ENCODE data around the gene SULT1A3. TPM values are rescaled to one million over a fixed set of nuclear protein-coding genes. Genes with fewer than 3 reads are reported as not detected.
A peak's percentile ranks its signal among the peaks of the same experiment; 100 is the strongest.

Gene SULT1A3
- total RNA-seq, 1 donor from 2014 or later = 31.2 TPM

DNA sequence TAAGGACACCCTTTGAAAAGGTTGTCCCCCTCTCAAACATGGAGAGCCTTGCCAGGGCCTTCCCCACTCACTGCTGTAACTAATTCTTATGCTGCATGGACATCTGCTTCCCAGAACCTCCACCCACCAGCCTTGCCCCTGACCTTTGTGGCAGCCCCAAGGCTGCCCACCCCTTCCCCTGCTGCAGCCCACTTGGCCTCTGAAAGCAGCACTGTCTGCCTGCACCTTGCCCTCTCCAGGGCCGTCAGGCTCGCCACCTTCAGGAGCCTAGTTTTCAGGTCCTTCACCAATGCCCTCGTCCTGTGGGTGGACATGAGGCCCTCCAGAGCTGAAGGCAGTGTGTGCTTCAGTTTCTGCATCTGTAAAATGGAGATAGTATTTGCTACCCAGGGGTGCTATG is 18.3 kb upstream of the SULT1A3 start:
- Mint-ChIP-seq H3K27me3 (ENCODE audit: low read depth) (peaks cover 8% of the 10 kb centered on the region), H3K4me3 (no peak overlapping the region), H3K9me3 (no peaks in the 10 kb centered on the region), H3K4me1 (peaks cover 11% of the 10 kb centered on the region), H3K36me3 (no peaks in the 10 kb centered on the region), H3K27ac (no peak overlapping the region)
- DNase-seq (ENCODE audit: low spot score in 2 of 2, unreplicated experiment in 2 of 2) = no peak
- TF ChIP-seq, protein P1, sequence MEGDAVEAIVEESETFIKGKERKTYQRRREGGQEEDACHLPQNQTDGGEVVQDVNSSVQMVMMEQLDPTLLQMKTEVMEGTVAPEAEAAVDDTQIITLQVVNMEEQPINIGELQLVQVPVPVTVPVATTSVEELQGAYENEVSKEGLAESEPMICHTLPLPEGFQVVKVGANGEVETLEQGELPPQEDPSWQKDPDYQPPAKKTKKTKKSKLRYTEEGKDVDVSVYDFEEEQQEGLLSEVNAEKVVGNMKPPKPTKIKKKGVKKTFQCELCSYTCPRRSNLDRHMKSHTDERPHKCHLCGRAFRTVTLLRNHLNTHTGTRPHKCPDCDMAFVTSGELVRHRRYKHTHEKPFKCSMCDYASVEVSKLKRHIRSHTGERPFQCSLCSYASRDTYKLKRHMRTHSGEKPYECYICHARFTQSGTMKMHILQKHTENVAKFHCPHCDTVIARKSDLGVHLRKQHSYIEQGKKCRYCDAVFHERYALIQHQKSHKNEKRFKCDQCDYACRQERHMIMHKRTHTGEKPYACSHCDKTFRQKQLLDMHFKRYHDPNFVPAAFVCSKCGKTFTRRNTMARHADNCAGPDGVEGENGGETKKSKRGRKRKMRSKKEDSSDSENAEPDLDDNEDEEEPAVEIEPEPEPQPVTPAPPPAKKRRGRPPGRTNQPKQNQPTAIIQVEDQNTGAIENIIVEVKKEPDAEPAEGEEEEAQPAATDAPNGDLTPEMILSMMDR (IDR thresholded peaks at IDR 0.05; ENCODE audit: unreplicated experiment) = no peak

DNA sequence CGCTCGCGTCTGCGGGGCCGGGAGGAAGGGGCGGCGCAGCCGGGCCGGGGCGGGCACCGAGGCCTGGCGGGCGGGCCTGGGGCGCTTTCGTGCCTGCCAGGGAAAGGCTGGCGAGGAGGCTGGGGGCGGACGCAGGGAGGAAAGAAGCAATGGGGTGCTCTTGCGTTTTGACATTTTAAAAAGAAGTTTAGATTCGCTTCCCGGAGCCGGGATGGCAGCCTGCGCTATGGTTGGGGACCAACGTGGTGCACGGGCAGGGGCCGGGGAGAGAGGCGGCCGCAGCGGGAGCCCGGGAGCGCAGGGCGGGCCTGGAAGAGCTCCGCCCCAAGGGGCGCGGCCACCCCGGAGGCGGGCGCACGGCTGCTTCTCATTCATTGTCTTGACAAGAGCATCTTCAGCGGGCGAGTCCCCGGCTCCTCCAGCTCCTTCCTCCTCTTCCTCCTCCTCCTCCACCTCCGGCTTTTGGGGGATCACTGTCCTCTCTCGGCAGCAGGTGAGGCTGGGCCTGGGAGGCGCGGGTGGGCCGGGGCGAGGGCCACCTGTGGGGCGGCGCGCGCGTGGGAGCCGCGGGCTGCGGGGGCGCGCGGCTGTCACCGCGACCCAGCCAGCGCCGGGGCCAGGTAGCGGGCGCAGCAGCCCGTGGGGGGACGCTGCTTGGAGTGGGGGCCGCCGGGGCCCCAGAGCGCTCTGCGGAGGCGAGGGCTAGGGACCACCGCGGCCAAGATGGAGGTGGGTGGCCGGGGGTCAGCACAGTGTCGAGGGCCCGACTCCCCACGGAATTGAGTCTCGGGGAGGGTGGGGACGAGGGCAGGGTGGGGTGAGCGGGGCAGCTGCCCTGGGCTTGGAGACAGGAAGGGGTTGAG is 15.6 kb upstream of the SULT1A3 start, which contains the start of gene CORO1A:
Gene CORO1A (plus strand): TSS at position 370 of the 863 bp plus-strand sequence. CDS start 1,608 bp downstream, outside the sequence.
- DNase-seq (ENCODE audit: low spot score in 2 of 2, unreplicated experiment in 2 of 2) = peak; percentile 78 to 86
- H3K36me3 Mint-ChIP-seq = no peaks in the 10 kb centered on the region
- H3K9me3 Mint-ChIP-seq = no peaks in the 10 kb centered on the region
- H3K27ac Mint-ChIP-seq = peak within 1 kb of the TSS; percentile 64
- TF ChIP-seq, protein P1 (IDR thresholded peaks at IDR 0.05; ENCODE audit: unreplicated experiment) = no peak
- peak within 1 kb of the TSS; percentile 77 for H3K4me3 Mint-ChIP-seq
- peaks cover 8% of the 10 kb centered on the region for H3K27me3 Mint-ChIP-seq (ENCODE audit: low read depth)
- peaks cover 14% of the 10 kb centered on the region for H3K4me1 Mint-ChIP-seq

DNA sequence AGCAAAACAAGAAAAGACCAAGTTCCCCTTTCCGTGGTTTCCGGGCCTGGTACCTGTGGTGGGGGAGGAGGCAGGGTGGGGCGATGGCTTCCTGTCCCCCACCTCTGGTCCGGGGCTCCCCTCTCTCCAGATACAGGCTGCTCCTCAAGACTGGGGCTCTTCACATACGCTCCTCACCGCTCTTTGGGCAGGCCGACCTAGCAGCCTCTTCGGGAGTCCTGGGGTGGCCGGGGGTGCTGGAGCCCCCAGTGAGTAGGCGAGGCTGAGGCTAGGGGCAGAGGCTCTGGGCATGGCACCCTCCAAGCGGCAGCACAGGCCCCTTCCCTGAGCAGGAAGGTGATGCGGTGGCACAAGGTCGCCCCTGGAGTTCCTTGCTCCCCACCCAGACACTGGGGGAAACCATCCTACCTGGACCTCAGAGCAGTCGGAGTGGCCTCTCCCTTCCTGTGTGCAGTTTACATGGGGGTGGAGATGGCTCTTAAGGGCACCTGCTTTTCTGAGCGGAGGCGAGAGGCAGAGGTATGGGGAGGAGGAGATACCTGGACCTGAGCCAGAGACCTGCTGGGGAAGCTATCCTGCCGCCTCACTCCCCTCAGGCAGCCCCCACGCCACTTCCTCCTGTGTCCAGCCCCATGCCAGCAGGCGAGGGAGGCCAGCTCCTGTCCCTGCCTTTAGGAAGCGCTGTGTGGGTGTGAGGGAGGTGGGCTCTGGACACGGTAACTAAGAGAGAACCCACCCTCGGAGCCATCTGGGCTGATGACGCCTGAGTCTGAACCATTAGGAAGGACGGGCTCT is 14.8 kb upstream of the SULT1A3 start:
- H3K27me3 Mint-ChIP-seq (ENCODE audit: low read depth) = peaks cover 8% of the 10 kb centered on the region
- TF ChIP-seq, protein P1 (IDR thresholded peaks at IDR 0.05; ENCODE audit: unreplicated experiment) = no peak
- peak overlapping the region; percentile 30 for H3K27ac Mint-ChIP-seq
- H3K9me3 Mint-ChIP-seq = no peaks in the 10 kb centered on the region
- DNase-seq (ENCODE audit: low spot score in 2 of 2, unreplicated experiment in 2 of 2) = peak; percentile 30 to 61
- no peaks in the 10 kb centered on the region for H3K36me3 Mint-ChIP-seq
- H3K4me1 Mint-ChIP-seq = peaks cover 14% of the 10 kb centered on the region
- H3K4me3 Mint-ChIP-seq = peak overlapping the region; percentile 54

DNA sequence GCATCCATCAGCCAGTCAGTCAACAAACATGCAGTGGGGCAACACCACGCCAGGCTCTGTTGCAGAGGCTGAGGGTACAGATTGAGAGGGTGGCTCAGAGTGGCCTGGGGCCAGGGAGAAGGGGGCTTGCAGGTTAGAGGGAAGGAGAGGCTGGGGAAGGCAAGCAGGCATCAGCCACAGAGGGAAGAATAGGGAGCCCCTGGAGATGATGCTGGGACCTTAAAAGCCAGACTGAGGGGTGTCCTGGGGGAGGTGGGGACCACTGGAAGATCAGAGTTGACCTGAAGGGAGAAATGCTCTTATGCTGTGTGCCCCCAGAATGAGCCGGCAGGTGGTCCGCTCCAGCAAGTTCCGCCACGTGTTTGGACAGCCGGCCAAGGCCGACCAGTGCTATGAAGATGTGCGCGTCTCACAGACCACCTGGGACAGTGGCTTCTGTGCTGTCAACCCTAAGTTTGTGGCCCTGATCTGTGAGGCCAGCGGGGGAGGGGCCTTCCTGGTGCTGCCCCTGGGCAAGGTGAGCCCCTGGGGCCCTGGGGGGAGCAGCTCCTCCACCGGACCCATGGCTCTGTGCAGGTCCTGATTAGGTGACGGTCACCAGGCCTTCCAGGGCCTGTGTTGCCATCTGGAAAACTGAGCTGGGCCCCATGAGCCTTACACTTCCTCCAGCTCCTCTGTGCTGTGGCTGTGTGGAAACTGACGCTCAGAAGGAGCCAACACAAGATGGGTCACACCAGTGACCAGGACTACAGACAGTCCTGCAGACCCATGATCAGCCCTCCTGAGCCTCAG is 14.0 kb upstream of the SULT1A3 start:
- peaks cover 8% of the 10 kb centered on the region for H3K27me3 Mint-ChIP-seq (ENCODE audit: low read depth)
- no peak for DNase-seq (ENCODE audit: low spot score in 2 of 2, unreplicated experiment in 2 of 2)
- peaks cover 14% of the 10 kb centered on the region for H3K4me1 Mint-ChIP-seq
- TF ChIP-seq, protein P1 (IDR thresholded peaks at IDR 0.05; ENCODE audit: unreplicated experiment) = no peak
- no peaks in the 10 kb centered on the region for H3K9me3 Mint-ChIP-seq
- no peak overlapping the region for H3K4me3 Mint-ChIP-seq
- no peaks in the 10 kb centered on the region for H3K36me3 Mint-ChIP-seq
- no peak overlapping the region for H3K27ac Mint-ChIP-seq

DNA sequence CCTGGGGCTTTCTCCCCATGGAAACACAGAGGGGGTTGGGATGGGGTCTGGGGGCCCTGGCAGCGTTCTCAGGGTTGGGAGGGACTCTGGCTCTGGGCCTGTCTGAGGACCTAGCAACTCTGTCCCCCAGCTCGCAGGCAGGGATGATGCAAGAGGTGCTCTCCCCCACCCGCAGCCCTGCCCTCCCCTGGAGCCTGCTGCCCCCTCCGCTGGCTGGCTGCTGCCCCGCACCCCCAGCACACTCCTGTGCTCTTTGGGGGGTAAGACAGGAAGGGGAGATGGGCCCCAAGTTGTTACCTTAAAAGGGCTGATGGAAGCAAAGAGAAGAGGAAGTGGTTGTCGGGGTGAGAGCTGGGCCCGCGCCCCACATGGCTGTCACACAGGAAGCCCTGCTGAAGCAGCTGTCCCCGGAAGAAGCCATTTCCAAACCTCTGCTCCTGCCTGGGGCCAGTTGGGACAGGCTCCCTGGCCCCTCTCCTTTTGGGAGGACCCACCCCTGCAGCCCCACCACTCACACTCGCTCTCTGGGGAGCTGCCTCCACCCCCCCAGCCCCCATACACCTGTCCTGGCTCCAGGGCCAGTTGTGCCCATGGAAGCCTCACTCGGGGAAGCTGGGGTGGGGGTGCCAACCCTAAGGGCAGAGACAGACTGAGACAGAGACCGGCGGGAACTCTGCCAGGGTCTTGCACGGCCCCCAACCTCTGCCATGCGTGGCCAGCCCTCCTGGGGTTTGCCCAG is 13.2 kb upstream of the SULT1A3 start:
- no peaks in the 10 kb centered on the region for H3K36me3 Mint-ChIP-seq
- no peak overlapping the region for H3K27ac Mint-ChIP-seq
- H3K4me1 Mint-ChIP-seq = peaks cover 14% of the 10 kb centered on the region
- TF ChIP-seq, protein P1 (IDR thresholded peaks at IDR 0.05; ENCODE audit: unreplicated experiment) = no peak
- no peak overlapping the region for H3K4me3 Mint-ChIP-seq
- H3K9me3 Mint-ChIP-seq = no peaks in the 10 kb centered on the region
- DNase-seq (ENCODE audit: low spot score in 2 of 2, unreplicated experiment in 2 of 2) = no peak
- peaks cover 5% of the 10 kb centered on the region for H3K27me3 Mint-ChIP-seq (ENCODE audit: low read depth)
